Thyroid gland (tissue), 4 donors: Measurements from ENCODE around the gene ERFE. TPM values are rescaled to one million over a fixed set of nuclear protein-coding genes. Genes with fewer than 3 reads are reported as not detected.
A peak's percentile ranks its signal among the peaks of the same experiment; 100 is the strongest.

Experiments
- DNase-seq, 2 donors: peaks; one replicate each; pipeline ENCODE4 v3.0.0-alpha.2; 2019
- H3K27ac ChIP-seq, 3 donors: fragments of 200-600 bp; sonication (generic); 1 replicate in 2 of 3; 2 replicates in 1 of 3; pipeline ENCODE4 v1.5.1; 2016 to 2019; ENCODE audit warnings: mild to moderate bottlenecking in 1 of 3, moderate library complexity in 1 of 3
- H3K27me3 ChIP-seq: fragments of 200-600 bp; sonication (generic); one replicate; pipeline ENCODE4 v1.5.1; 2019
- H3K36me3 ChIP-seq, 2 donors: fragments of 200-600 bp; sonication (generic); one replicate each; pipeline ENCODE4 v1.5.1; 2016 to 2019
- H3K4me1 ChIP-seq, 2 donors: fragments of 200-600 bp; sonication (generic); one replicate each; pipeline ENCODE4 v1.5.1; 2017 to 2019
- H3K4me3 ChIP-seq, 3 donors: fragments of 200-600 bp; sonication (generic); replicated peaks in 1 of 3; 1 replicate in 2 of 3; 2 replicates in 1 of 3; pipeline ENCODE4 v1.5.1; 2016; ENCODE audit warnings: mild to moderate bottlenecking in 1 of 3
- H3K9me3 ChIP-seq: fragments of 200-600 bp; sonication (generic); one replicate; pipeline ENCODE4 v1.5.1; 2017
- POLR2A ChIP-seq, 2 donors: fragments of 450-650 bp; IDR thresholded peaks; one replicate each; pipeline ENCODE4 v1.6.1; 2017; ENCODE audit warnings: antibody characterized with exemption in 2 of 2, mild to moderate bottlenecking in 2 of 2, moderate library complexity in 1 of 2
- WGBS, 2 donors: methylation state at CpG; one replicate each; pipeline ENCODE4 v1.1.5; 2017; 5-methylcytosine and 5-hydroxymethylcytosine counted together
- intact Hi-C: fragments of 100-400 bp; cut with DNase I; formaldehyde crosslinking; loops from one replicate; pipeline ENCODE4 v1.15.1; 2023
- total RNA-seq, 4 donors: library from RNA; depleted of rRNA; stranded (reverse); fragments of >200 nt; gene quantifications; one replicate each; pipeline ENCODE4 v1.2.3, GENCODE V29; 2016
- TF ChIP-seq, protein P1 (sequence below), 6 experiments: fragments of 200-600 bp in 3 of 6; fragments of 450-650 bp in 3 of 6; sonication (generic) in 3 of 6; IDR thresholded peaks; one replicate each; pipeline ENCODE4 v1.5.1; 2016 to 2019; ENCODE audit warnings: antibody characterized with exemption in 6 of 6, mild to moderate bottlenecking in 2 of 6, inconsistent platforms in 1 of 6, moderate library complexity in 1 of 6

The ERFE gene
- total RNA-seq, 4 donors from 2014 or later = 2.8 to 15.3 (median 5.8) TPM

DNA sequence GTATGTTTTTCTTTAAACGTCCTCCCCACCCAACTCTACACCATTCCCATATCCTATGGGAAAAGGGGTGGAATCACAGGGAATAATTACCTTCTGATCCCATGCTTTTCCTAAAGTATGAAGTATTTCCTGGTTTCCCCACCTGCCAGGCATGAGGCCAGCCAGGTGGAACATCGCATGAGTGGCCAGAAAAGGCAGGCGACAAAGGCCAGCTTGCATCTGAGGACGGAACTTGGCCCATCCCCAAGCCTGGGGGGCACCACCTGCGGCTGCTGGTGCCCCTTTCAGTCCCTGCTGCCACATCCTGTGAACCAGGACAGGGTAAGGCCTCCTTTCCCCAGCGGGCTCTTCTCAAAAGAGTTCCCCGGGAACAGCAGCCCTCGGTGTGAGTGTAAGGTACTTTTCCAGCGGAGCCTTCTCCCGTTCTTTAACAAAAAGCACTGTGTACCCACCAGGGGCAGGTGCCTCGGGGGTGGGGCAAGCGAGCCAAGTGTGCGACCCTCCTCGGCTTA, 1.2 kb upstream of the ERFE start:
- Histone ChIP-seq H3K9me3 (no peaks in the 10 kb centered on the region), H3K4me1 (peaks cover 11 to 36% of the 10 kb centered on the region in 2 donors), H3K36me3 (no peaks in the 10 kb centered on the region), H3K4me3 (no peak overlapping the region), H3K27me3 (no peaks in the 10 kb centered on the region), H3K27ac (no peak overlapping the region)
- peak; percentile 28 to 52 for DNase-seq
- 49 to 52% methylated on average over 13 to 14 of the region's 14 CpGs for WGBS, 2 donors
- intact Hi-C loops = no loop called here
- TF ChIP-seq POLR2A (IDR thresholded peaks at IDR 0.05) = no peak
- TF ChIP-seq, protein P1, sequence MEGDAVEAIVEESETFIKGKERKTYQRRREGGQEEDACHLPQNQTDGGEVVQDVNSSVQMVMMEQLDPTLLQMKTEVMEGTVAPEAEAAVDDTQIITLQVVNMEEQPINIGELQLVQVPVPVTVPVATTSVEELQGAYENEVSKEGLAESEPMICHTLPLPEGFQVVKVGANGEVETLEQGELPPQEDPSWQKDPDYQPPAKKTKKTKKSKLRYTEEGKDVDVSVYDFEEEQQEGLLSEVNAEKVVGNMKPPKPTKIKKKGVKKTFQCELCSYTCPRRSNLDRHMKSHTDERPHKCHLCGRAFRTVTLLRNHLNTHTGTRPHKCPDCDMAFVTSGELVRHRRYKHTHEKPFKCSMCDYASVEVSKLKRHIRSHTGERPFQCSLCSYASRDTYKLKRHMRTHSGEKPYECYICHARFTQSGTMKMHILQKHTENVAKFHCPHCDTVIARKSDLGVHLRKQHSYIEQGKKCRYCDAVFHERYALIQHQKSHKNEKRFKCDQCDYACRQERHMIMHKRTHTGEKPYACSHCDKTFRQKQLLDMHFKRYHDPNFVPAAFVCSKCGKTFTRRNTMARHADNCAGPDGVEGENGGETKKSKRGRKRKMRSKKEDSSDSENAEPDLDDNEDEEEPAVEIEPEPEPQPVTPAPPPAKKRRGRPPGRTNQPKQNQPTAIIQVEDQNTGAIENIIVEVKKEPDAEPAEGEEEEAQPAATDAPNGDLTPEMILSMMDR (IDR thresholded peaks at IDR 0.05) = no peak

DNA sequence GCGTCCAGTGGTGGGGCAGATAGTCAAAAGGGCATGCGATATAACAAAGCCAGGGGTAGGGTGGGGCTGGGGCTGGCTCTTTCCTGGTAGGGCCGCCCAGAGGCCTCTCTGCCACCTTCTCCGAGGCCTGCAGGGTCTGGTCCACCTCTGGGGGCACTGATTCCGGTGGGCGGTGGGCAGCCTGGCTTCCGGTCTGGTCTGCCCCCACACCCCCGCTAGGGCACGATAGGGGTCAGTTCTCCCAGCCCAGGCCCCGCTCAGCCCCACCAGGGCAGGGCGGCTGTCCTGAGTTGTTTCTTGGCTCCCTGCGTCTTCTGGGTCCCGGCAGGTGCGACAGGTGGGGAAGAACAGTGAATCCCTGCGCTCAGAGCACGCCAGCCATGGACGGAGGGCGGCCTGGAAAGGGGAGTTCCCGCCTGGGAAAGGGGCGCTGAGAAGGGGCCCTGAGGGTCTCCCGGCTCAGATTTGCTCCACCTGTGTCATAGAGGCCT, 707 bp upstream of the ERFE start:
- Histone ChIP-seq H3K27me3 (no peaks in the 10 kb centered on the region), H3K27ac (no peak overlapping the region)
- intact Hi-C loops = no loop called here

DNA sequence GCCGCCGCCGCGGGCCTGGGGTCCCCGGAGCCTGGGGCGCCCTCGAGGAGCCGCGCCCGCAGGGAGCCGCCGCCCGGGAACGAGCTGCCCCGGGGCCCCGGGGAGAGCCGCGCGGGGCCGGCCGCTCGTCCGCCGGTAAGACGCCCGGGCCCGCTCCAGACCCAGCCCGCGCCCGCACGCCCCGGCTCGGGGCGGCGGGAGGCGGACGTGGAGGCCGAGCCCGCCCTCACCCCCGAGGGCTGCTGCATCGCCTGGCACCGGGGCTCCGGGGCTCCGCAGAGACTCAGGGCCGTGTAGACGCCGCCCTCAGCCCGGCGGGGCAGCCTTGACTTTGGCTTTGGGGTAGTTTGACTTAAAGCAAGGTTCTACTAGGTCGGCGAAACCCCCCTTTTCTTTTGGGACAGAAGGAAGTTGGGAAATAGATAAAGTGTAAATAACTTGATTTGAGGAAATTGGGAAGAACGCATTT, 335 bp downstream of the ERFE start:
- Histone ChIP-seq H3K27me3 (no peaks in the 10 kb centered on the region), H3K36me3 (no peaks in the 10 kb centered on the region), H3K4me1 (peaks cover 20 to 52% of the 10 kb centered on the region in 2 donors), H3K4me3 (peak overlapping the region in 1 of 3 donors; percentile 17), H3K9me3 (no peaks in the 10 kb centered on the region), H3K27ac (no peak overlapping the region)
- DNase-seq = no peak
- WGBS, 2 donors = 8 to 16% methylated on average over 10 to 21 of the region's 52 CpGs
- intact Hi-C loops = no loop called here
- TF ChIP-seq POLR2A (IDR thresholded peaks at IDR 0.05) = no peak
- TF ChIP-seq, protein P1 (IDR thresholded peaks at IDR 0.05) = no peak

More for the DNA sequence above, 707 bp upstream of the ERFE start:
- DNase-seq = no peak
- no peak overlapping the region for H3K4me3 ChIP-seq
- peaks cover 16 to 41% of the 10 kb centered on the region in 2 donors for H3K4me1 ChIP-seq
- WGBS, 2 donors = 53 to 58% methylated on average over 16 of the region's 21 CpGs
- H3K36me3 ChIP-seq = no peaks in the 10 kb centered on the region
- H3K9me3 ChIP-seq = no peaks in the 10 kb centered on the region
- TF ChIP-seq, protein P1 (IDR thresholded peaks at IDR 0.05) = no peak
- no peak for TF ChIP-seq POLR2A (IDR thresholded peaks at IDR 0.05)

DNA sequence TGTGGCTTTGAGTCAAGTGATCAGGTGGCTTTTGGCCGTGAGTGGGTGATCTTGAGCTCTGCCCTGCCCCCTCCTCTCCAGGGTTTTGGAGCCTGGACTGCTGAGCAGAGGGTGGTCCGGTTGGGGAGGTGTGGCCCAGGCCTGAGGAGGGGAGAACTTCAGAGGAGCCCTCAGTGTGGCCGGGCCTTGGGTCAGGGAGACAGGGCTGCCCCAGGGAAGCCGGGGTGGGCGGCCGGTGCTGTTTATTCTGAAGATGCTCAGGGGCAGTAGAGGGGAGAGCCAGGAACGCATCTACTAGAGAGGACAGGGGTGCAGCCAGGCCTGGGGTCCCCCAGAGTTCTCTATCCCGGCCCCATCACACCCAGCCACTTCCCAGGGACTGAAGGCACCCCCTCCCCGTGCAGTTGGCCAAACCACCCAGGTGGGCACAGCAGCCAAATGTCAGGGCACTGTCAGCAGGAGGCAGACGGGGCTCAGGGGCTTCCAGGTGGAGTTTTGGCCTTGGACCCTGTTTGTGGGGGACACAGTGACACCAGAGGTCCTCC, 963 bp downstream of the ERFE start:
- Histone ChIP-seq H3K27me3 (no peaks in the 10 kb centered on the region), H3K4me3 (no peak overlapping the region), H3K36me3 (no peaks in the 10 kb centered on the region), H3K27ac (no peak overlapping the region), H3K9me3 (no peaks in the 10 kb centered on the region), H3K4me1 (peaks cover 20 to 58% of the 10 kb centered on the region in 2 donors)
- no peak for TF ChIP-seq POLR2A (IDR thresholded peaks at IDR 0.05)
- TF ChIP-seq, protein P1 (IDR thresholded peaks at IDR 0.05) = no peak
- WGBS, 2 donors = 71 to 76% methylated on average over 8 to 9 of the region's 10 CpGs
- intact Hi-C loops = no loop called here
- DNase-seq = no peak
